Measurements from ENCODE around the gene CRYGD. TPM values are rescaled to one million over a fixed set of nuclear protein-coding genes. Genes with fewer than 3 reads are reported as not detected.
"Not testable (repeated sequence)": the region's sequence is repeated elsewhere in the genome, so short reads cannot be mapped to it uniquely, and the experiment has no call there.

CRYGD gene
- total RNA-seq (1 to 10 TPM in 1 of 4 donors, not detected in 3; 2.6 TPM), polyA plus RNA-seq (not detected)
- long read RNA-seq, donor 1, result 0 reads
- long read RNA-seq, donor 2, partial matches to known transcripts, result 1 of 2 reads
- long read RNA-seq, donor 2, other reads (novel, unspliced or antisense), result 0 of 2 reads
- long read RNA-seq, donor 3, result 0 reads
- long read RNA-seq, donor 4, partial matches to known transcripts, result 0 of 1 reads
- long read RNA-seq, donor 4, other reads (novel, unspliced or antisense), result 0 of 1 reads

GRCh38 chr2:208124013-208124715 is at the start of gene CRYGD:
CRYGD (minus strand) TSS chr2:208124524; CDS start chr2:208124473, 51 bp downstream.
- H3K27ac ChIP-seq (ENCODE audit: low read length); H3K4me1 ChIP-seq (ENCODE audit: control insufficient read depth, insufficient read depth, low read length); H3K4me3 ChIP-seq (ENCODE audit: low read length); H3K27me3 ChIP-seq (ENCODE audit: control insufficient read depth, insufficient read depth); H3K9me3 ChIP-seq (ENCODE audit: control insufficient read depth, low read length); intact Hi-C loops (cut with DNase I): not testable (repeated sequence)
- ATAC-seq (peak; percentile 53 to 54), DNase-seq (peak in 2 of 3 donors; percentile 40 to 60)
- 8% methylated on average over 46 of the region's 46 CpGs for WGBS

- Histone ChIP-seq H3K27me3 (ENCODE audit: control insufficient read depth, insufficient read depth) (no peaks in the 10 kb centered on the region), H3K4me1 (ENCODE audit: control insufficient read depth, insufficient read depth, low read length) (no peaks in the 10 kb centered on the region), H3K4me3 (ENCODE audit: low read length) (no peak overlapping the region), H3K27ac (ENCODE audit: low read length) (no peak overlapping the region), H3K9me3 (ENCODE audit: control insufficient read depth, low read length) (no peaks in the 10 kb centered on the region)
- intact Hi-C loops (cut with DNase I), result no loop called here
- DNase-seq, result no peak
- 59% methylated on average over 4 of the region's 4 CpGs for WGBS
- peak; percentile 46 to 66 for ATAC-seq
Observed at GRCh38 chr2:208172125-208172524, 47.8 kb upstream of the CRYGD start.

GRCh38 chr2:208164951-208165755 is 40.8 kb upstream of the CRYGD start:
- intact Hi-C loops (cut with DNase I), result no loop called here
- no peaks in the 10 kb centered on the region for H3K4me1 ChIP-seq (ENCODE audit: control insufficient read depth, insufficient read depth, low read length)

GRCh38 chr2:208163489-208163888 is 39.2 kb upstream of the CRYGD start, which contains the start of gene CRYGA:
CRYGA (minus strand) TSS chr2:208163589; CDS start chr2:208163556, 33 bp downstream.
- Histone ChIP-seq H3K4me1 (ENCODE audit: control insufficient read depth, insufficient read depth, low read length) (no peaks in the 10 kb centered on the region), H3K4me3 (ENCODE audit: low read length) (no peak within 1 kb of the TSS), H3K9me3 (ENCODE audit: control insufficient read depth, low read length) (no peaks in the 10 kb centered on the region), H3K27me3 (ENCODE audit: control insufficient read depth, insufficient read depth) (no peaks in the 10 kb centered on the region), H3K27ac (ENCODE audit: low read length) (no peak within 1 kb of the TSS)
- WGBS, result 79% methylated on average over 2 of the region's 2 CpGs
- intact Hi-C loops (cut with DNase I), result no loop called here
- DNase-seq (no peak), ATAC-seq (no peak)

More at GRCh38 chr2:208164951-208165755, 40.8 kb upstream of the CRYGD start:
- ATAC-seq (no peak), DNase-seq (no peak)
- H3K4me3 ChIP-seq (ENCODE audit: low read length), result no peak overlapping the region
- H3K9me3 ChIP-seq (ENCODE audit: control insufficient read depth, low read length), result no peaks in the 10 kb centered on the region
- H3K27me3 ChIP-seq (ENCODE audit: control insufficient read depth, insufficient read depth), result no peaks in the 10 kb centered on the region
- H3K27ac ChIP-seq (ENCODE audit: low read length), result no peak overlapping the region
- WGBS, result 86% methylated on average over 2 of the region's 2 CpGs

- Histone ChIP-seq H3K27me3 (ENCODE audit: control insufficient read depth, insufficient read depth) (no peaks in the 10 kb centered on the region), H3K4me1 (ENCODE audit: control insufficient read depth, insufficient read depth, low read length) (no peaks in the 10 kb centered on the region), H3K4me3 (ENCODE audit: low read length) (no peak overlapping the region), H3K27ac (ENCODE audit: low read length) (no peak overlapping the region), H3K9me3 (ENCODE audit: control insufficient read depth, low read length) (no peaks in the 10 kb centered on the region)
- DNase-seq, result no peak
- intact Hi-C loops (cut with DNase I), result no loop called here
- ATAC-seq, result no peak
- WGBS, result 69% methylated on average over 2 of the region's 2 CpGs
Observed at GRCh38 chr2:208156439-208156838, 32.1 kb upstream of the CRYGD start.

GRCh38 chr2:208153156-208153555 is 28.8 kb upstream of the CRYGD start:
- no peak for ATAC-seq
- Histone ChIP-seq H3K4me3 (ENCODE audit: low read length) (no peak overlapping the region), H3K9me3 (ENCODE audit: control insufficient read depth, low read length) (no peaks in the 10 kb centered on the region), H3K27ac (ENCODE audit: low read length) (no peak overlapping the region), H3K27me3 (ENCODE audit: control insufficient read depth, insufficient read depth) (no peaks in the 10 kb centered on the region), H3K4me1 (ENCODE audit: control insufficient read depth, insufficient read depth, low read length) (no peaks in the 10 kb centered on the region)
- intact Hi-C loops (cut with DNase I), result no loop called here
- DNase-seq, result no peak

GRCh38 chr2:208150956-208151355 is 26.6 kb upstream of the CRYGD start:
- Histone ChIP-seq H3K4me3 (ENCODE audit: low read length) (no peak overlapping the region), H3K9me3 (ENCODE audit: control insufficient read depth, low read length) (no peaks in the 10 kb centered on the region), H3K27ac (ENCODE audit: low read length) (no peak overlapping the region), H3K4me1 (ENCODE audit: control insufficient read depth, insufficient read depth, low read length) (peaks cover 5% of the 10 kb centered on the region), H3K27me3 (ENCODE audit: control insufficient read depth, insufficient read depth) (no peaks in the 10 kb centered on the region)
- 82% methylated on average over 1 of the region's 1 CpG for WGBS
- ATAC-seq (no peak), DNase-seq (no peak)
- intact Hi-C loops (cut with DNase I), result no loop called here

GRCh38 chr2:208150094-208150493 is 25.8 kb upstream of the CRYGD start:
- H3K4me3 ChIP-seq (ENCODE audit: low read length), result no peak overlapping the region
- peaks cover 5% of the 10 kb centered on the region for H3K4me1 ChIP-seq (ENCODE audit: control insufficient read depth, insufficient read depth, low read length)
- no peak overlapping the region for H3K27ac ChIP-seq (ENCODE audit: low read length)
- H3K9me3 ChIP-seq (ENCODE audit: control insufficient read depth, low read length), result no peaks in the 10 kb centered on the region
- no peak for DNase-seq
- no peaks in the 10 kb centered on the region for H3K27me3 ChIP-seq (ENCODE audit: control insufficient read depth, insufficient read depth)
- intact Hi-C loops (cut with DNase I), result no loop called here
- ATAC-seq, result no peak

GRCh38 chr2:208148803-208149202 is 24.5 kb upstream of the CRYGD start:
- no peaks in the 10 kb centered on the region for H3K9me3 ChIP-seq (ENCODE audit: control insufficient read depth, low read length)
- H3K4me1 ChIP-seq (ENCODE audit: control insufficient read depth, insufficient read depth, low read length), result peaks cover 5% of the 10 kb centered on the region
- no peak for ATAC-seq
- H3K27ac ChIP-seq (ENCODE audit: low read length), result no peak overlapping the region
- WGBS, result 69% methylated on average over 2 of the region's 2 CpGs
- no peaks in the 10 kb centered on the region for H3K27me3 ChIP-seq (ENCODE audit: control insufficient read depth, insufficient read depth)
- no peak overlapping the region for H3K4me3 ChIP-seq (ENCODE audit: low read length)
- no peak for DNase-seq
- intact Hi-C loops (cut with DNase I), result no loop called here

- no peak overlapping the region for H3K4me3 ChIP-seq (ENCODE audit: low read length)
- no peaks in the 10 kb centered on the region for H3K9me3 ChIP-seq (ENCODE audit: control insufficient read depth, low read length)
- no peaks in the 10 kb centered on the region for H3K27me3 ChIP-seq (ENCODE audit: control insufficient read depth, insufficient read depth)
- intact Hi-C loops (cut with DNase I), result no loop called here
- DNase-seq (no peak), ATAC-seq (peak in 1 of 2 donors; percentile 50)
- H3K27ac ChIP-seq (ENCODE audit: low read length), result no peak overlapping the region
- peaks cover 5% of the 10 kb centered on the region for H3K4me1 ChIP-seq (ENCODE audit: control insufficient read depth, insufficient read depth, low read length)
- 63% methylated on average over 3 of the region's 3 CpGs for WGBS
Observed at GRCh38 chr2:208147759-208148158, 23.4 kb upstream of the CRYGD start.

GRCh38 chr2:208147008-208147407 is 22.7 kb upstream of the CRYGD start:
- Histone ChIP-seq H3K27ac (ENCODE audit: low read length) (no peak overlapping the region), H3K9me3 (ENCODE audit: control insufficient read depth, low read length) (no peaks in the 10 kb centered on the region), H3K27me3 (ENCODE audit: control insufficient read depth, insufficient read depth) (no peaks in the 10 kb centered on the region), H3K4me3 (ENCODE audit: low read length) (no peak overlapping the region), H3K4me1 (ENCODE audit: control insufficient read depth, insufficient read depth, low read length) (peaks cover 5% of the 10 kb centered on the region)
- intact Hi-C loops (cut with DNase I), result no loop called here
- DNase-seq (no peak), ATAC-seq (no peak)

Measured in right cardiac atrium (tissue), 5 donors.